Measurements from ENCODE around the gene FOXR1. TPM values are rescaled to one million over a fixed set of nuclear protein-coding genes. Genes with fewer than 3 reads are reported as not detected.
"Not testable (repeated sequence)": the region's sequence is repeated elsewhere in the genome, so short reads cannot be mapped to it uniquely, and the experiment has no call there.

FOXR1 gene
- total RNA-seq, 3 donors from 2014 or later (not counting 1 experiment from before 2014, with no cell fraction given) = not detected

DNA sequence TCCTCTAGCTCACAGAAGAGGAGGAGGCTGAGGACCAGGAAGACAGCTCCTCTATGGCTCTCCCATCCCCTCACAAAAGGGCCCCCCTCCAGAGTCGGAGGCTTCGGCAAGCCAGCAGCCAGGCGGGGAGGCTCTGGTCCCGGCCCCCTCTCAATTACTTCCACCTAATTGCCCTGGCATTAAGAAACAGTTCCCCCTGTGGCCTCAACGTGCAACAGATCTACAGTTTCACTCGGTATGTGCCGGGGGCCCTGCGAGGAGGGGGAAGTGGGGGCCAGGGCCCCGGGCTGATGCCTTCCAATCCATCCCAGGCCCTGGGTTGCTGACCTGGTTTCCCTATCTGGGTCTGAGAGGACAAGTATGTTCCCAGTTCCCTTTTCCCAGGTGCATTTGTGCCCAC, 7.9 kb downstream of the FOXR1 start:
- Histone ChIP-seq H3K9me3 (ENCODE audit: control insufficient read depth, insufficient read depth, low read length) (no peaks in the 10 kb centered on the region), H3K36me3 (ENCODE audit: control insufficient read depth, insufficient read depth, low read length) (no peaks in the 10 kb centered on the region), H3K4me1 (ENCODE audit: control insufficient read depth, insufficient read depth, low read length) (no peaks in the 10 kb centered on the region), H3K4me3 (ENCODE audit: low read length) (no peak overlapping the region), H3K27ac (ENCODE audit: low read length) (no peak overlapping the region), H3K27me3 (ENCODE audit: control insufficient read depth, insufficient read depth, low read length) (no peaks in the 10 kb centered on the region)
- intact Hi-C loops (cut with micrococcal nuclease) = no loop called here
- DNase-seq (no peak), ATAC-seq (no peak)
- Mint-ChIP-seq H3K4me3 (no peak overlapping the region), H3K9me3 (no peaks in the 10 kb centered on the region), H3K4me1 (peaks cover 0 to 6% of the 10 kb centered on the region in 2 donors), H3K36me3 (no peaks in the 10 kb centered on the region), H3K27me3 (ENCODE audit: low read depth in 2 of 2) (peaks cover 7 to 20% of the 10 kb centered on the region in 2 donors), H3K27ac (no peak overlapping the region)
- WGBS (ENCODE audit: insufficient coverage) = 26% methylated on average over 9 of the region's 9 CpGs
- TF ChIP-seq CTCF (IDR thresholded peaks at IDR 0.05) = no peak

DNA sequence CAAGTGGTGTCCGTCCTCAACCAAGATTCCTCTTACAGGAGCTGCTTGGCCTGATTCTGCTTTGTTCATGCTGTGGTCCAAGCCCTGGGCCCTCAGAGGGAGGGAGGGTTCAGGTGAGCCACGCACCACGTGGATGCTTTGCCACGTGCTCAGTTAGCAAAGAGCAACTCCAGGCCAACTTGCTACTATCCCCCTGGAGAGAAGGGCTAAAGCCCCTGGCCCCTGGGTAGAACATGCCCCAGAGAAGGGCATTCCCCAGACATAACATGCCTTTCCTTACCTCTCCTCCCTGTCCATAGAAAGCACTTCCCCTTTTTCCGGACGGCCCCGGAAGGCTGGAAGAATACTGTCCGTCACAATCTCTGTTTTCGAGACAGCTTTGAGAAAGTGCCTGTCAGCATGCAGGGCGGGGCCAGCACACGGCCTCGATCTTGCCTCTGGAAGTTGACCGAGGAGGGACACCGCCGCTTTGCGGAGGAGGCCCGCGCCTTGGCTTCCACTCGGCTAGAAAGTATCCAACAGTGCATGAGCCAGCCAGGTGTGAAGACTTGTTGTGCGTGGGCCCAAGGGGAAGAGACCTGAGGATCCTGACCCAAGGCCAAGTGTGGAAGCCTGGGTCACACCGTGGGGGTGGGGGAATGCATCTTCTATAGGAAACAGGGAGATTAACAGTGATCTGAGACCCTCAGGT, 8.8 kb downstream of the FOXR1 start:
- WGBS (ENCODE audit: insufficient coverage) = 58% methylated on average over 21 of the region's 21 CpGs
- H3K36me3 ChIP-seq (ENCODE audit: control insufficient read depth, insufficient read depth, low read length) = no peaks in the 10 kb centered on the region
- ATAC-seq (no peak), DNase-seq (no peak)
- TF ChIP-seq CTCF (IDR thresholded peaks at IDR 0.05) = no peak
- H3K4me1 ChIP-seq (ENCODE audit: control insufficient read depth, insufficient read depth, low read length) = no peaks in the 10 kb centered on the region
- no peaks in the 10 kb centered on the region for H3K9me3 Mint-ChIP-seq
- no peaks in the 10 kb centered on the region for H3K27me3 ChIP-seq (ENCODE audit: control insufficient read depth, insufficient read depth, low read length)
- intact Hi-C loops (cut with micrococcal nuclease) = no loop called here
- no peaks in the 10 kb centered on the region for H3K9me3 ChIP-seq (ENCODE audit: control insufficient read depth, insufficient read depth, low read length)
- H3K4me3 ChIP-seq (ENCODE audit: low read length) = no peak overlapping the region
- no peak overlapping the region for H3K4me3 Mint-ChIP-seq
- no peaks in the 10 kb centered on the region for H3K36me3 Mint-ChIP-seq
- no peak overlapping the region for H3K27ac ChIP-seq (ENCODE audit: low read length)
- peaks cover 0 to 14% of the 10 kb centered on the region in 2 donors for H3K27me3 Mint-ChIP-seq (ENCODE audit: low read depth in 2 of 2)
- H3K27ac Mint-ChIP-seq = no peak overlapping the region
- no peaks in the 10 kb centered on the region for H3K4me1 Mint-ChIP-seq

GRCh38 chr11:118984337-118984736, 12.8 kb downstream of the FOXR1 start:
- H3K27ac Mint-ChIP-seq; H3K27me3 ChIP-seq (ENCODE audit: control insufficient read depth, insufficient read depth, low read length); H3K4me1 Mint-ChIP-seq; H3K27me3 Mint-ChIP-seq (ENCODE audit: low read depth in 2 of 2); ATAC-seq; H3K9me3 ChIP-seq (ENCODE audit: control insufficient read depth, insufficient read depth, low read length); H3K4me3 ChIP-seq (ENCODE audit: low read length); H3K4me3 Mint-ChIP-seq; H3K4me1 ChIP-seq (ENCODE audit: control insufficient read depth, insufficient read depth, low read length); DNase-seq; H3K36me3 Mint-ChIP-seq; intact Hi-C loops (cut with micrococcal nuclease); H3K9me3 Mint-ChIP-seq; H3K36me3 ChIP-seq (ENCODE audit: control insufficient read depth, insufficient read depth, low read length); H3K27ac ChIP-seq (ENCODE audit: low read length): not testable (repeated sequence)
- 87% methylated on average over 8 of the region's 8 CpGs for WGBS (ENCODE audit: insufficient coverage)

DNA sequence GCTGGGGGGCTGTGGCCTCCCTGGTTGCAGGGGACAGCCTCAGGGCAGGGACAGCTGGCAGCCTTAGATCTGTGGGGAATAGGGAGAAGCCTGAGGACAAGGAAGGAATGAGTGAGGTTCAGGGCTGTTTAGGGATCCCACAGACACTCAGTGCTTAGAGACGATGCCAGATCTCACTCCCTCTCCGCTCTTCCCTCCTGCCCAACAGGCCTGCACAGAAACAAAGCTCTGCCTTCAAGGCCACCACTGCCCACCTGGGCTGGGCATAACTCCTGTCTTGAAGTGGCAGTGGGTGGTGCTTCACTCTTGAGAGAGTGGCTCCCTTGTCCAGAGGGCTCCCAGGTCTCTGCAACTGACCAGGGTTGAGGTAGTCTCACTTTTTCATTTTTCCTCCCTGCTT, 13.3 kb downstream of the FOXR1 start:
- no peak overlapping the region for H3K4me3 ChIP-seq (ENCODE audit: low read length)
- ATAC-seq (no peak), DNase-seq (no peak)
- no peaks in the 10 kb centered on the region for H3K4me1 ChIP-seq (ENCODE audit: control insufficient read depth, insufficient read depth, low read length)
- Mint-ChIP-seq H3K27ac (no peak overlapping the region), H3K9me3 (no peaks in the 10 kb centered on the region), H3K27me3 (ENCODE audit: low read depth in 2 of 2) (no peaks in the 10 kb centered on the region), H3K4me1 (no peaks in the 10 kb centered on the region), H3K36me3 (no peaks in the 10 kb centered on the region), H3K4me3 (no peak overlapping the region)
- H3K27ac ChIP-seq (ENCODE audit: low read length) = no peak overlapping the region
- no peak for TF ChIP-seq CTCF (IDR thresholded peaks at IDR 0.05)
- intact Hi-C loops (cut with micrococcal nuclease) = no loop called here
- H3K27me3 ChIP-seq (ENCODE audit: control insufficient read depth, insufficient read depth, low read length) = no peaks in the 10 kb centered on the region
- H3K36me3 ChIP-seq (ENCODE audit: control insufficient read depth, insufficient read depth, low read length) = no peaks in the 10 kb centered on the region
- H3K9me3 ChIP-seq (ENCODE audit: control insufficient read depth, insufficient read depth, low read length) = no peaks in the 10 kb centered on the region
- 74% methylated on average over 2 of the region's 2 CpGs for WGBS (ENCODE audit: insufficient coverage)
